ENCODE results near the gene HTR3B. TPM values are rescaled to one million over a fixed set of nuclear protein-coding genes. Genes with fewer than 3 reads are reported as not detected.
"Not testable (repeated sequence)": the region's sequence is repeated elsewhere in the genome, so short reads cannot be mapped to it uniquely, and the experiment has no call there.

HTR3B gene
- total RNA-seq, 1 experiment from 2014 or later: not detected

DNA sequence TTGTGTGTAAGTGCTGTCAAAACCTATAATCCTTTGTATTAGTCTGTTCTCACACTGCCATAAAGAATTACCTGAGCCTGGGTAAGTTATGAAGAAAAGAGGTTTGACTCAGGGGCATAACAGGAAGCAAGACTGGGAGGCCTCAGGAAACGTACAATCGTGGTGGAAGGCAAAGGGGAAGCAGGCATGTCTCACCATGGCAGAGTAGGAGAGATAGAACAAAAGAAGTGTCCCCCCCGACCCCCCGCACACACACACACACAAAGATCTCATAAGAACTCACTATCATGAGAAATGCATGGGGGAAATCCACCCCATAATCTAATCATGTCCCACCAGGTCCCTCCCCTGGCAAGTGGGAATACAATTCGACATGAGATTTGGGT lies 26.9 kb upstream of the HTR3B start:
- Histone ChIP-seq H2BK120ac (ENCODE audit: low read depth, low read length, poor library complexity, severe bottlenecking) (no peak overlapping the region), H4K20me1 (ENCODE audit: control insufficient read depth, insufficient read depth, insufficient read length) (no peaks in the 10 kb centered on the region), H3K9ac (ENCODE audit: extremely low read depth, insufficient read length, low read length) (no peak overlapping the region), H4K91ac (ENCODE audit: insufficient read length, low read depth, low read length) (no peak overlapping the region), H3K4ac (ENCODE audit: low read depth, low read length) (no peak overlapping the region), H2AFZ (ENCODE audit: low read length) (no peak overlapping the region), H3K18ac (ENCODE audit: insufficient read length, low read depth, low read length) (no peak overlapping the region), H2BK20ac (ENCODE audit: low read depth, low read length, poor library complexity, severe bottlenecking) (no peak overlapping the region), H3K79me2 (ENCODE audit: insufficient read depth, low read length) (peaks cover 16% of the 10 kb centered on the region; the same call in 1 of the 2 replicates), H3K9me3 (ENCODE audit: control insufficient read depth, low read depth, low read length) (no peaks in the 10 kb centered on the region), H3K4me1 (ENCODE audit: insufficient read depth, low read length) (peaks cover 3% of the 10 kb centered on the region; the same call in 1 of the 2 replicates), H3K79me1 (ENCODE audit: insufficient read depth, low read depth, low read length, poor library complexity, severe bottlenecking) (no peaks in the 10 kb centered on the region), H3K27me3 (ENCODE audit: insufficient read depth, low read length) (no peaks in the 10 kb centered on the region), H2BK15ac (ENCODE audit: low read depth, low read length) (no peak overlapping the region), H4K5ac (ENCODE audit: insufficient read length, low read depth, low read length) (no peak overlapping the region), H3K56ac (ENCODE audit: insufficient read length, low read depth, low read length) (no peak overlapping the region), H3K23ac (ENCODE audit: insufficient read length, low read depth, low read length) (no peak overlapping the region), H3K4me2 (ENCODE audit: insufficient read depth, insufficient read length, low read length) (no peak overlapping the region), H2AK5ac (ENCODE audit: insufficient read length, low read length) (no peak overlapping the region), H4K8ac (replicated peaks; ENCODE audit: insufficient read length, low read depth, low read length) (no peak overlapping the region), H3K23me2 (ENCODE audit: insufficient read length, low read depth, low read length, poor library complexity, severe bottlenecking) (peaks cover 10% of the 10 kb centered on the region), H2BK5ac (ENCODE audit: insufficient read length, low read length) (no peak overlapping the region), H3K27ac (ENCODE audit: insufficient read length, low read depth, low read length) (no peak overlapping the region), H3T11ph (ENCODE audit: low read length) (no peak overlapping the region), H2BK12ac (ENCODE audit: insufficient read length, low read depth, low read length) (no peak overlapping the region), H3K14ac (ENCODE audit: insufficient read depth, low read length) (no peak overlapping the region)
- Mint-ChIP-seq H3K9me3 (peaks cover 6 to 11% of the 10 kb centered on the region in 2 experiments; a peak in 1 of 5 replicates), H3K4me3 (no peak overlapping the region), H3K36me3 (ENCODE audit: insufficient read depth in 1 of 3, low read depth in 3 of 3) (peaks cover 2 to 19% (median 11%) of the 10 kb centered on the region in 3 experiments), H3K4me1 (peaks cover 28 to 33% of the 10 kb centered on the region in 2 experiments), H3K27me3 (ENCODE audit: low read depth) (no peaks in the 10 kb centered on the region), H3K27ac (no peak overlapping the region)
- TF ChIP-seq, protein P1, sequence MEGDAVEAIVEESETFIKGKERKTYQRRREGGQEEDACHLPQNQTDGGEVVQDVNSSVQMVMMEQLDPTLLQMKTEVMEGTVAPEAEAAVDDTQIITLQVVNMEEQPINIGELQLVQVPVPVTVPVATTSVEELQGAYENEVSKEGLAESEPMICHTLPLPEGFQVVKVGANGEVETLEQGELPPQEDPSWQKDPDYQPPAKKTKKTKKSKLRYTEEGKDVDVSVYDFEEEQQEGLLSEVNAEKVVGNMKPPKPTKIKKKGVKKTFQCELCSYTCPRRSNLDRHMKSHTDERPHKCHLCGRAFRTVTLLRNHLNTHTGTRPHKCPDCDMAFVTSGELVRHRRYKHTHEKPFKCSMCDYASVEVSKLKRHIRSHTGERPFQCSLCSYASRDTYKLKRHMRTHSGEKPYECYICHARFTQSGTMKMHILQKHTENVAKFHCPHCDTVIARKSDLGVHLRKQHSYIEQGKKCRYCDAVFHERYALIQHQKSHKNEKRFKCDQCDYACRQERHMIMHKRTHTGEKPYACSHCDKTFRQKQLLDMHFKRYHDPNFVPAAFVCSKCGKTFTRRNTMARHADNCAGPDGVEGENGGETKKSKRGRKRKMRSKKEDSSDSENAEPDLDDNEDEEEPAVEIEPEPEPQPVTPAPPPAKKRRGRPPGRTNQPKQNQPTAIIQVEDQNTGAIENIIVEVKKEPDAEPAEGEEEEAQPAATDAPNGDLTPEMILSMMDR (conservative IDR thresholded peaks at IDR 0.05): no peak
- no CpG with 5 or more reads among the region's 5 CpGs for WGBS (ENCODE audit: extremely low coverage, insufficient read length, low lambda C conversion rate)
- DNase-seq: no peak

GRCh38 chr11:113879446-113879845 lies 25.1 kb upstream of the HTR3B start:
- H2BK5ac ChIP-seq (ENCODE audit: insufficient read length, low read length); DNase-seq; H3T11ph ChIP-seq (ENCODE audit: low read length); H3K9me3 ChIP-seq (ENCODE audit: control insufficient read depth, low read depth, low read length); H4K20me1 ChIP-seq (ENCODE audit: control insufficient read depth, insufficient read depth, insufficient read length); H3K27ac ChIP-seq (ENCODE audit: insufficient read length, low read depth, low read length); H3K14ac ChIP-seq (ENCODE audit: insufficient read depth, low read length); H3K27ac Mint-ChIP-seq; H2BK20ac ChIP-seq (ENCODE audit: low read depth, low read length, poor library complexity, severe bottlenecking); H4K5ac ChIP-seq (ENCODE audit: insufficient read length, low read depth, low read length); H3K79me1 ChIP-seq (ENCODE audit: insufficient read depth, low read depth, low read length, poor library complexity, severe bottlenecking); H3K9ac ChIP-seq (ENCODE audit: extremely low read depth, insufficient read length, low read length); H4K91ac ChIP-seq (ENCODE audit: insufficient read length, low read depth, low read length); H2BK12ac ChIP-seq (ENCODE audit: insufficient read length, low read depth, low read length); H3K79me2 ChIP-seq (ENCODE audit: insufficient read depth, low read length); H3K4me1 ChIP-seq (ENCODE audit: insufficient read depth, low read length); H3K36me3 Mint-ChIP-seq (ENCODE audit: insufficient read depth in 1 of 3, low read depth in 3 of 3); H2BK120ac ChIP-seq (ENCODE audit: low read depth, low read length, poor library complexity, severe bottlenecking); H3K56ac ChIP-seq (ENCODE audit: insufficient read length, low read depth, low read length); H3K27me3 Mint-ChIP-seq (ENCODE audit: low read depth); H3K4ac ChIP-seq (ENCODE audit: low read depth, low read length); H2AK5ac ChIP-seq (ENCODE audit: insufficient read length, low read length); H3K27me3 ChIP-seq (ENCODE audit: insufficient read depth, low read length); H3K18ac ChIP-seq (ENCODE audit: insufficient read length, low read depth, low read length); H3K23ac ChIP-seq (ENCODE audit: insufficient read length, low read depth, low read length); H2AFZ ChIP-seq (ENCODE audit: low read length); H3K4me3 Mint-ChIP-seq; H4K8ac ChIP-seq (replicated peaks; ENCODE audit: insufficient read length, low read depth, low read length); H3K23me2 ChIP-seq (ENCODE audit: insufficient read length, low read depth, low read length, poor library complexity, severe bottlenecking); H3K4me2 ChIP-seq (ENCODE audit: insufficient read depth, insufficient read length, low read length); H2BK15ac ChIP-seq (ENCODE audit: low read depth, low read length): not testable (repeated sequence)
- no CpG with 5 or more reads among the region's 4 CpGs for WGBS (ENCODE audit: extremely low coverage, insufficient read length, low lambda C conversion rate)
- peaks cover 6 to 11% of the 10 kb centered on the region in 2 experiments; a peak in 1 of 5 replicates for H3K9me3 Mint-ChIP-seq
- H3K4me1 Mint-ChIP-seq: peaks cover 22 to 23% of the 10 kb centered on the region in 2 experiments
